ENCODE results near the gene ASMT. TPM values are rescaled to one million over a fixed set of nuclear protein-coding genes. Genes with fewer than 3 reads are reported as not detected.

ASMT gene
- total RNA-seq, 1 experiment from 2014 or later = not detected

DNA sequence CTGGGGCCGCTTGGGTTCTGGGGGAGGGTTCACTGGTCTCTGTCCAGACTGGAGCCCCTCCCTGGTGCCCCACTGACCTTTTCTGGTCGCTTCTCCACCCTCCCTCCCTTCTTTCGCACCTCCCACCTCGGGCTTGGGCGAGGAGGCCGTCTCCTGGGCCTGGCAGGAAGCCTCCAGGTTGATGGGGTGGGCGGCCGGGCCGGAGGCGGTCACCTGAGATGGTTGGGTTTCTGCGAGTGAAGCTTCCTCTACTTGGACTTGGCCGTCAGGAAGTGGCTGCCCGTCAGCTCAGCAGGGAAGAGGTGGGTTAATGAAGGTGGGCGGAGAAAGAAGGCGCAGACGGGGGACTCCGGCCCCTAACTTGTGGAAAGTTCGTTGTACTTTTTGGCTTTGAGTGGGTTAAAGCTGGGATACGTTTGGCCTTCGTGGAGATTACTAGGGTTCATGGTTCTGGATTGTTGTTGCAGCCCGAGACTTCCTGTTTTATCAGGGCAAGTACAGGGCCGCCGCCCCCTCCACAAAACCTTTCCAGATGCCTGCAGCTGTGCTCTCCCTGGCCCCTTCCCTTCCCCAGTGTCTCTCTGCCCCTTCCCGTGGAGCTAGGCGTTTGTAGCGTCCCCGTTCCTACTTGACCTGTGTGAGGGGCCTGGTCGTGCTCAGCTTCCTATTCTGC lies 22.3 kb upstream of the ASMT start:
- H4K20me1 ChIP-seq (ENCODE audit: insufficient read depth) = no peaks in the 10 kb centered on the region
- BruUV-seq (replicated peaks) = no TSS peak
- H3K9ac ChIP-seq (ENCODE audit: low read length) = peak overlapping the region; percentile 76
- H2AFZ ChIP-seq (ENCODE audit: low read depth, low read length, poor library complexity, severe bottlenecking) = no peak overlapping the region
- H3K9me3 ChIP-seq (ENCODE audit: control insufficient read depth in 1 of 2, insufficient read depth in 1 of 2, low read depth in 1 of 2, low read length in 2 of 2) = no peaks in the 10 kb centered on the region
- ATAC-seq (peak; percentile 10; the same call in 1 of the 2 replicates), DNase-seq (ENCODE audit: low read depth, low spot score) (no peak)
- H3K4me2 ChIP-seq (ENCODE audit: low read length) = peak overlapping the region; percentile 73
- H3K4me1 ChIP-seq (ENCODE audit: control insufficient read depth in 1 of 2, insufficient read depth in 2 of 2, low read length in 2 of 2) = peaks cover 0 to 6% of the 10 kb centered on the region in 2 experiments; a peak in 2 of 4 replicates
- no peaks in the 10 kb centered on the region for H3K9me2 ChIP-seq (ENCODE audit: insufficient read depth)
- peaks cover 9 to 27% of the 10 kb centered on the region in 2 experiments; a peak in 3 of 4 replicates for H3K36me3 ChIP-seq (ENCODE audit: control insufficient read depth in 1 of 2, insufficient read depth in 2 of 2, low read length in 2 of 2)
- no peaks in the 10 kb centered on the region for H3K27me3 ChIP-seq (ENCODE audit: insufficient read depth, low read length)
- peaks cover 57% of the 10 kb centered on the region for H3K79me2 ChIP-seq (ENCODE audit: insufficient read depth, low read length)
- ChIA-PET POLR2A (no interaction called here), CTCF (no interaction called here), RAD21 (ENCODE audit: low non-redundant PET in 1 of 2, low total read pairs in 2 of 2, uncharacterized antibody in 2 of 2, unreplicated experiment in 2 of 2) (no interaction called here)
- H3K27ac ChIP-seq (ENCODE audit: low read depth, low read length) = peak overlapping the region; percentile 59
- peak overlapping the region; percentile 80 to 86 for H3K4me3 ChIP-seq (replicated peaks in 1 of 2; ENCODE audit: low read depth in 1 of 2, low read length in 2 of 2)
- TF ChIP-seq TCF7L2 (IDR thresholded peaks at IDR 0.05; ENCODE audit: borderline replicate concordance, extremely low read depth, insufficient read depth, insufficient read length) (no peak), SRF (IDR thresholded peaks at IDR 0.05; ENCODE audit: low read depth) (no peak), EZH2phosphoT487 (IDR thresholded peaks at IDR 0.05; ENCODE audit: borderline replicate concordance) (no peak), FOSL1 (IDR thresholded peaks at IDR 0.05; ENCODE audit: low read depth) (no peak), CBX3 (IDR thresholded peaks at IDR 0.05; ENCODE audit: low read depth) (no peak), POLR2A (IDR thresholded peaks at IDR 0.05; ENCODE audit: borderline replicate concordance, extremely low read depth, insufficient read depth, insufficient read length) (no peak), EGR1 (IDR thresholded peaks at IDR 0.05; ENCODE audit: low read depth) (no peak), EZH2 (IDR thresholded peaks at IDR 0.05) (no peak)
- TF ChIP-seq, protein P1, sequence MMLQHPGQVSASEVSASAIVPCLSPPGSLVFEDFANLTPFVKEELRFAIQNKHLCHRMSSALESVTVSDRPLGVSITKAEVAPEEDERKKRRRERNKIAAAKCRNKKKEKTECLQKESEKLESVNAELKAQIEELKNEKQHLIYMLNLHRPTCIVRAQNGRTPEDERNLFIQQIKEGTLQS (IDR thresholded peaks at IDR 0.05) = no peak
- intact Hi-C loops (cut with micrococcal nuclease) = no loop called here
